HS-5 (cell line): ENCODE measurements around the gene KIAA1328.

Source experiments
- DNase-seq: peaks from one replicate; pipeline ENCODE4 v3.0.0-alpha.2; 2012; ENCODE audit warnings: low read depth

The KIAA1328 gene

DNA sequence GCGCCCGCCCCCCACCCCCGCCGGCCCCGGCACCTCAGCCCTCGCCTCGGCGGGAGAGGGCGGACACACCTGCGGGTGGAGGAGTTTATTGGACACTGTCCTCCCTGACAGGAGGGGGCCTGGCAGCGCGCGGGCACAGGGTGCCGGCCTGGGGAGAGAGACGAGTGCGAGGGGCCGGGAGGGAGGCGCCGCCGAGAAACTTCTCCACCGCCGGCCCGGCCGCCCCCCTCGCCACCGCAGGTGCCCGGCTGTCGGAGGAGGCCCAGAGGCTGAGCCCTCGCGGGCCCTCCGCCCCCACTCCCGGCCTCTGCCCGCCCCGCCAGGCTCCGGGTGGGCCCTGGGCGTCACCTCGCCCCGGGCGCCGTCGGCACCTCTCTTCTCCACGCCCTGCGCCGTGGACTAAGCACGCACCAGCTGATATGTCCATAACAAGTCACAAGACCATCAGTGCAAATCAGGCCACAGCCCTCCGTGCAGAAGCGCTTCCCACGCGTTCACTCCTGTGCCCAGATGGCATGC lies 425.4 kb downstream of the KIAA1328 start:
- DNase-seq: no peak

DNA sequence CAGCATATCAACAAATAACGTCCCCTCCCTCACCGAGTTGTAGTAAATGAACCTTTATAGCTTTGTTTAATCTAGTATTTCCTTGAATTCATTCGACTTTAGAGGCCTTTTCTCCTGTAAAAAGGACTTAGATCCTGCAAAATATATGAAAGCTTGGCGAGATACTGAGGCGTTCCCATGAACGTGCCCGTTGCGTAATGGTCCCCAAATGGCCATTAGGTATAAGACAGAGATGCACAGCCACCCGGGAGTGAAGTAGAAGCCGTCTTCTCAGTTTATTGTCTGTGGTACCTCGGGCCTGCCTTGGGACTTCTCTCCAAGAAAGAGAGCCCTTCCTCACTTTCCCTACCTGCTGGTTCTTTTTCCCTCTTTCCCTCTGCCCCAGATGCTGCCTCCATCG lies 426.0 kb downstream of the KIAA1328 start:
- DNase-seq: no peak

DNA sequence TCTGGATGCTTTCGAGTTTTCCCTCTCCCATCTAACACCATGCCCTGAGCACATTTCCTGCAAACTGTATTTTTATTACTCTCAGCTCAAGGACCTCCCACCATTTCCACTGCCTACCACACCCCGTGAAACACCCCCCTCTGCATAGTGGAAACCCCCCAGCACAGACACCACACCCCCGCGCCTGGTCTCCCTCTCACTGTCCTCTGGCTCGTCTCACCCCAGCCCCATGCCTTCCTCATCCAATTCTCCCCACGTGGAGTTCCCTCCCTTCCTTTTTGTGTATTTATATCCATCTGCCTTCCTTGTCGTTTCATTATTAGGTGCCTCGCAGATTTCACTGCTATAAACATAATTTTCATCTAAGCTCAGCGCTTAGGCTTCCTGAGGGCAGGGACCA lies 429.2 kb downstream of the KIAA1328 start:
- DNase-seq: no peak

DNA sequence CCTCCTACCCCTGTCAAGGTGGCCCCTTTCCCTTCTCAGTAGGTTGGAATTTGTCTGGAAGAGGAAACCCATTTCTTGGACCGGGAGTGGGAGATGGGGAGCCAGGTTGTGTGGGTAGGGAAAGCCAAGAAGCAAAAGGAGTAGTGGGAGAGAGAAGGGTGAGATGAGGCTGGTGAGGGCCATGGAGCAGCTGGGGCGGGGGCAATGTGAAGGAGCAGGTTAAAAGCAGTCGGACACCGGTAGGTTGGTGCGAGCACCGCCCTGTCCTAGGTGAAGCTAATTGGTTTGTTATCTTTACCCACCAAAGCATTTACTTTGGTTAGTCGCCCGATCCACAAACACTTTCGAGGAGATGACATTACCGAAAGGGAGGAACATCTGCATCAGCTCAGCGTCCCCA lies 429.9 kb downstream of the KIAA1328 start:
- DNase-seq: no peak

DNA sequence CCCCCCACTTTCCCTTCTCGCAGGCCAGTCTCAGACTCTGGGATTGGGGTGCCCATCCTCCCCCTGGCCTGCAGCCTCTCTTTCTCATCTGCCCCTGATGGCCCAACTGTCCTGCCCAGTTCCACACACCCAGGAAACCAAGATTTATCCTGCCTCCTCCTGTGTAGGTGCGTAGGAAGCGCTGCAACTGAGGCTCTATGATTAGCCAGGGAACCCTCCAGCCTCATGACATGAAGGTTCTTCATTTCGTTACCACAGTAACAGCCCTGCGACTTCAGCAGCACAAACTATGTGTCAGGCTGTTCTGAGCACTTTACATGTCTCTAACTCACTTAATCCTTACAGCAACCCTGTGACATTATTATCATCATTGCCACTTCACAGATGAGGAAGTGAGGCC lies 430.8 kb downstream of the KIAA1328 start:
- DNase-seq: no peak

DNA sequence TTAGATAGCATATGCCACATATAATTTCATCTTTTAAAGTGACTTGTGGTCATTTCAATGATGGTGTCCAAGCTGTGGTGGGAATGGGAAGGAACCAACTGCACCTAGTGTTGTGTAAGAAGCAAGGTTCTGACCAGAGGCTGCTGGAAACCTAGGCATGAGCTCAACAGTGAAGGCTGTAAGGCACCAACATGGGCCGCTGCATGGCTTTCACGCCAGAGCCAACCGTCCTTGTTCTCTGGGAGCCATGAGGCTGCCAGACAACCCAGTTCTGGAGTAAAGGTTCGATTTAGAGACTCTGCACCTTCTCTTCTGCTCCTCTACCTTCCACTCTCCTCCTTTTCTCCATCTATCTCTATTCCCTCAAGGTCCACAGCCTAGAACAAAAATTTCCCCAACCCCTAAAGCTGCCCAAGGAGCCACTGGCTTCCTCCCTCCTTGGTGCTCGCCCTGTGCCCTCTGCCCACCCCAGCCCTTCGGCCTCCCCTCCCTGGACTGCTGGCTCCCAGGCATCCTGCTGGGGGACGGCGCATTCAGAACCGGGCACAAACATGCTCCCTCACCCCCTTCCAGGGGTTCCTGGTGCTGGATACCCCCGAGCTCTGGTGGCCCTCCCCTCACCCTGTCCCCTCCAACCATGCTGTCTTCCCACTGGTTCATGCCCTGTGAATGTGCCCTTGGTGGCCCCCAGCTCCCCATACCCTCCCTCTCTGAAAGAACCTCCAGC lies 431.6 kb downstream of the KIAA1328 start:
- DNase-seq: no peak

DNA sequence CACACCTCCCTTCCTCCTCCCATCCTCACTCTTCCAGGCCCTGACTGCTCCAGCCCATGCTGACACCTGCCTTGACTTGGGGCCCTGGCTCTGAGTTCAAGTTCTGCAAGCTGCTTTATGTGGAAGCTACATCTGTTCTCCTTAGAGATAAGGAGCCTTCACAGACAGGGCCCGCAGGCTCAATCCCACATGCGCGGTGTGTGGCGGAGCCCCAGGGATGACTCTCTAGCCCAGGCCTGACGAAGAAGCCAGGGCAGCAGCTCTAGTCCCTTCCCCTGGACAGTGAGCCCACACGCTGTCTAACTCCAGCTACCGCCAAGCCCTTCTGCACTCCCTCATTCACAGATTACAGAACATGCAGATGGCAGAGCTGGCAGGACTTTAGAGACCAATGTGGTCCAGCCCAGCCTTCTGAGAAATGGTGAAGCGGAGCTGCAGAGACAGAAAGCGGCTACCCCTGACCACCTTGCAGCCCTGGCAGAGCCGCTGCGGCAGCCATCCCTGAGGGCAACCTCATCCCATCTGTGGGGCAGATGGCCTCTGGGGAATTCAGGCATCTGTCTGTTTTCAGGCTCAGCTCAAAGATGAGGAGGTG lies 432.4 kb downstream of the KIAA1328 start:
- DNase-seq: no peak

DNA sequence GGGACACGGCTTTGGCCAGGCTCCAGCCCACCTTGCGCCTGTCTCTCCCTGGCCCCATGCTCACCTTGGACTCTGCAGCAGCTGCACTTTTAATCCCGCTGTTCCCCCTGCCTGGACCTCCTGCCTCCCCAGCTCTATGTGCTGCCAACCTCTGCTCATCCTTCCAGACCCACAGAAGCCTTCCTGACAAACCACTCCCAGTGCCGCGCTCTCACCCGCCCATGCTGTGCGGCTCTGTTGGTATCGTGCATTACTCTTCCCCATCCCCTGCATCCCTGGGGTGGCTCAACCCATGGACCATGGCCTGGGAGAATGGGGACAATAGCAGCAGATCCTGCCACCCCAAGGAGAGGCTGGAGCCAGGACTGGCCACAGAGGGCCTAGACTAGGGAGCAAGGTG lies 433.1 kb downstream of the KIAA1328 start:
- DNase-seq: no peak

DNA sequence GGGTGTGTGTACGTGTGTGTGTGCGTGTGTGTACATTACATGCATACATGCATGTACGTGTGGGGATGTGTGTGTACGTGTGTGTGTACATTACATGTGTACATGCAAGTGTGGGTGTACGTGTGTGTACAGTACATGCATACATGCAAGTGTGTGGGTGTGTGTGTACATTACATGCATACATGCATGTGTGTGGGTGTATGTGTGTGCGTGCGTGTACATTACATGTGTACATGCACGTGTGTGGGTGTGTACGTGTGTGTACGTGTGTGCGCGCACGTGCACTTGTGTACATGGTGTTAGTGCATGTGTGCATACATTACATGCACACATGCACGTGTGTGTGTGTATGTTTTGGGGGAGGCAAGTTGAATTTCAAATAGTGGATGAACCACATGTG lies 436.0 kb downstream of the KIAA1328 start:
- DNase-seq: no peak

DNA sequence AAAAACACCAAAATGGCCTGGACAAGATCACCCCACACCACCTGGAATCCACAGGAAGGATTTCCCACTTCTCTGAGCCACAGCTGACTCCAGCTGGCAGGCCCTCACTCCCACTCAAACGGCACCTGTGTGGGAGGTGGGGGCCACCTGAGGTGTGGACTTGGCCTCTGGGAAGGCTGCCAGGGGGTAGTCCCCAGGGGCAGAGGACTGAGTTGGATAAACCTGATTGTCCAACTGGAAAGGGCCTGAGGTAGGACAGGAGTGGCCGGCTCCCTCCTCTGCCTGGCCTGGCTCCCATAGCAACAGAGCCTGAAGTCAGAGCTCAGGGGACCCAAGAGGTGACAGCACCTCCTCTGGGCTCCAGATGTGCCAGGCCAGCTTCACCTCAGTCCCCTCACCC lies 436.5 kb downstream of the KIAA1328 start:
- no peak for DNase-seq

DNA sequence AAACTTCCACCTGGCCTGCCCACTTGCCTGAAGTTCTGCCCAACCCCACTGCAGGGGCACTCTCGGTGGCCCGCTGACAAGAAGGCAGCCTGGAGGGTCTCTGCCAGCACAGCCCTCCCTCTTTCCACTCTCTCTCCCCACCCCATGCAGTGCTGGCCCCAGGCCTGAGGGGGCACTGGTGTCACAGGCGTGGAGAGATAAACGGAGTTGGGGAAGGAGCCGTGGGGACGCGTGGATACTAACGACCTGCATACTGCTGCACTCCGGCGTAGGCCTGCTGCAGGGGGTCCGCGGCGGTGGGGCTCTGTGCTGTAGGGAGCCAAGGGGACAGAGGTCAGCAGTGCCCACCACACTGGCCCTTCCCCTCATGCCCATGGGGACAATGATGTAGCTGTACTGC lies 437.4 kb downstream of the KIAA1328 start:
- DNase-seq: no peak

DNA sequence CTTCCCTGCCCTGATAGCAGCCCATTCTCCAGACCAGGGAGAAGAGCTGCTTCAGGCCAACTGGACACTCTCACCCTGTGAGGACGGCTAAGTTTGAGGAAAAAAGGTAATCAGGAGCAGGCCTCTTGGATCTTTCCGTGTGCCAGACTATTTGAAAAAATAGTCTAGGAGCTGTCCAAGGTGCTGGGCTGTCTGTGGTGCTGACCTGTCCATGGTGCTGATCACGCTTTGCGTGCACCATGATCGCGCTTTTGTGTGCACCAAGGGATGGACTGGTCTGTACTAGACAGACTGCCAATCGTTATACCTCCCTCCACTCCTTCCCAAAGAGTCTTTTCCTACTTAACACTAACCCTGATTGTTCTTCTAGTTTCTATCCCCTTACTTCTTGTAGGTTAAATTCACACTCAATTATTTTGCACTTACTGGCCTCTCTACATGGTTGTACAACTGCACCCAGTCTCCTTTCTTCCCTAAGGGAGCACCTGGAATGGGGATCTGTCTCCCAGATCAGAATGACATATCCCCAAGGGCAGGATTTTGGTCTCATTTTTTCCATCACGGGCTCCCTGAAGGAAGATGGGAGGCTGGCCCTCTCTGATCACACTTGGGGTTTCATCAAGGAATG lies 441.2 kb downstream of the KIAA1328 start:
- peak; percentile 1 for DNase-seq

DNA sequence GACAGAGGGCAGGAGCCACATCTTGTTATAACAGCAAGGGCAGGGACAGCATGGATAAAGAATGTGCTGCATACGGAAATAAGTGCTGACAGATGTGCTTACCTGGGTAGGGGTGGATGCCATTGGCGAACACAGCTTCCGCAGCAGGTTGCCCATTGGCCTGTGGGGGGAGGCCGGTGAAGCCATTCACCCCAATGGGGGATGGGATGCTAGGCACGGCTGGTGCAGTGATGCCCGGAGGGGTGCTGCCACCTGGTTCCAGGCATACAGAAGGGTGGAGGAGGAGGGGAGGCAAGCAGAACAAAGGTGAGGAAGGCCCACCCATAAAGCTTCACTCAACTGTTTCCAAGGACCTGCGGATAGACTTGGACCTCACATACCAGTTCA lies 441.7 kb downstream of the KIAA1328 start:
- no peak for DNase-seq

DNA sequence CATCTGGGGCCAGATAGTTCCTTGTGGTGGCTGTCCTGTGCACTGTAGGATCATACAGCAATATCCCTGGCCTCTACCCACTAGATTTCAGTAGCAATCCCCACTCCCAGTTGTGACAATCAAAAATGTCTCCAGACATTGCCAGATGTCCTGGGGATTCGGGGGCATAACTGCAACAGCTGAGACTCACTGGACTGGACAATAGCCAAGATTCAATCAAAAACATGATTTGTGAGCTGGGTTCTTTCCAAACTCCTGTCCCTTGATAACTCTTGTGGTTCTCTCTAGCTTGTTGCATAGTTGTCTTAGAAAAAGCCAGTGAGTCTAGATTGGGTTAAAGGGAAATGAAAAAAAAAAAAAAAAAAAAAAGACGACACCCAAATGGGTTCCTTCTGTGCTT lies 443.3 kb downstream of the KIAA1328 start:
- no peak for DNase-seq

DNA sequence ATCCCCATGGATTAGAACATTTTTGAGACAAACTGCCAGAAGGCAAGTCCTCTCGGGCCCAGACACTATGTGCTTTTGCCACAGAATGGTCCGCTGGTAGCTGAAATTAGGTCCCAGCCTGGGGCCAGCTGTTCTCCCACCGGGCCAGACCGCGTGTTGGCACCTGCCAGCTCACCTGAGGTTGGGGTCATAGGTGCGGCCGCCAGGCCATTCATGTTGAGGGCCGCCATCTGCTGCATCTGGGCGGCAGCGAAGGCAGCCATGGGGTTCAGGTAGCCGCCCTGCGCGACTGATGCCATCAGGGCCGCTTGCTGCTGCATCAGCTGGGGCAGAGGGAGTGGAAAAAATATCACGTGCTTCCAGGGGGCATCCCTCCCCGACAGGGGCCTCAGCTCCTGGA lies 443.9 kb downstream of the KIAA1328 start:
- no peak for DNase-seq

DNA sequence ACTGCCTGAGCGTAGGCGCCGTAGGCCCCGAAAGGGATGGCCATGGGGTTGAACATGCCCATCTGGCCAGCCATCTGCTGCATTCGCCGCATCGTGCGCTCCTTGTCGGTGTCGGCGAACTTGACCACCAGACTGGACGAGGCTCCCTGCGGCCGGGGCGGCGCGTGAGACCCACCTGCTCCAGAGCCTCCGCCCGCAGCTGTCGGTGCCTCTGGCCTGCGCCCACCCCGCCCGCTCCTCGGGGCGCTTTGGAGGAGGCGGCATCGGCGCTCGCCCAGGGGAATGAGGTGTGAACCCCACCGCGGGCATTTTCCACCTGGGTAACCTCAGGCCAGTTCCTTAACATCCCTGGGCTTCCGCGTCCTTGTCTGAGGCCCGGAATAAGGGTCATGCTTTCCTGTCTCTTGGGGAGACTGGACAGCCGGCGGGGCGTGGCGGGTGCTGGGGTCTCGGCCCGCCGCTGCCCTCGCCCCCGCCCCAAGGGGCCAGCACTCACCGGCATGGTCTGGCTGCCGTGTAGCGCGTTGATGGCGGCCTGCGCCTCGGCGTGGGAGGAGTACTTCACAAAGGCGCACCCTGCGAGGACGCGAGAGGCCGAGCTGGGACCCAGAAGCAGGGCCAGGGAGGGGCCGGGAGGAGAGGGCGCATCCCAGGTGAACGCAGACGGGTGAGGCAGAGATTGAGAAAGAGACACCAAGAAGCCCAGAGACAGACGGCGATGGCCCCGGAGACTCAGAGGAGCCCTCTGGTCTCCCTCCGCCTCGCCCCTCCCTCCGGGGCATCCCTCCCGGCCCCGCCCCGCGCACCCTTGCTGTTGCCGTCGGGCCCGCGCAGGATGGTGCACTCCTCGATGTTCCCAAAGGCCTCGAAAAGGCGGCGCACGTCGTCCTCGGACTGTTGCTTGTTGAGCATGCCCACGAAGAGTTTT lies 445.6 kb downstream of the KIAA1328 start:
- DNase-seq: no peak

DNA sequence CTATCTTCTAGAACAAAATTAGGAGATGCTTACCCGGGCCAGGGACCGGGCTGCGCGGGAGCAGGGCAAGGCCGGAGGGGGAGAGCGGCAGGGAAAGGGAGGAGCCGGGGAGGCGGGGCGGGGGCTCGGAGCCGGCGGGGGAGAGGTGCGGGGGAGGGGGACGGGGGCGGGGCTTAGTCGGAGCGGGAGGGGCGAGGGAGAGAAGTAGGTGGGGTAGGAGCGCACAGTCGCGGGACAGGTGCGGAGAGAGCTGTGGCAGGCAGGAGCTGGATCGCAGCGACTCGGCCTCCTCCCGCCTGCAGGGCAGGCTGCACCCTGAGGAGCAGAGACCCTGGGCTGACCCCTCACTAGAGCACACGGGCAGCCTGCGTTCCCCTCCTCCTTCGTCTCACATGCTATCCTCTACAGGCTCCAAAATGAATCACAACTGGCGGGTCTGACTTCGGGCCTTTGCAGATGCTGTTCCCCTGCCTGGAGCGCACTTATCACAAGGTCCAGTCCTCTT lies 446.4 kb downstream of the KIAA1328 start:
- no peak for DNase-seq

DNA sequence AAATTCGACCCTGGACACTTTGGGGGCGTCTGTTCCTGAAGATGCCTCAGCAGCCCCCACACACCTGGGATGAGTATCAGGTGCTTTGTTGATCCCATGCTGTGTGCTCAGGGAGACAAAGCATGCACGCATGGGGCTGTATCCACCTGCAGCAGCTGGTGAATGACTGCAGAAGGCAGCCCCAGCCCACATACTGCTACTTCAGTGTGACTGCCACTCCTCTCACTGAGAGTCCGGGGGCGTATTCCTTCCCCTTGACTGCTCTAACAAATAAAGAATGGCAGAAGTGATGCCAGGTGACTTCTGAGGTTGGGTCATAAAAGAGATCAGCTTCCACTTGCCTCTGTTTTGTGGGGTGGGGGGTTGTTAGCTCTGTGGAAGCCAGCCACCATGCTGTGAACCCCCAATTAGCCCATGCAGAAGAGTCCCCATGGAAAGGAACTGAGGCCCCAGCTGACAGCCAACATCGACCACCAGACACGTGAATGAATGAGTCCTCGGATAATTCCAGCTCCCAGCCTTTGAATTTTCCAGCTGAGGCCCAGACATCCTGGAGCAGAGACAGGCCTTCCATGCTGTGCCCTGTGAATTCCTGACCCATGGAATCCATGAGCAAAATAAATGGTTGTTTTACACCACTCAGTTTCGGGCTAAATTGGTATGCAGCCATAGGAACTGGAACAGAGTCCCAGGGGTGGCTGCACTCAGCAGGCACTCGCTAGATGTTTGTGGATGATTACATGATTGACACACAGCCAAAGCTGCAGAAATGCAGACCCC lies 447.4 kb downstream of the KIAA1328 start:
- DNase-seq: no peak

DNA sequence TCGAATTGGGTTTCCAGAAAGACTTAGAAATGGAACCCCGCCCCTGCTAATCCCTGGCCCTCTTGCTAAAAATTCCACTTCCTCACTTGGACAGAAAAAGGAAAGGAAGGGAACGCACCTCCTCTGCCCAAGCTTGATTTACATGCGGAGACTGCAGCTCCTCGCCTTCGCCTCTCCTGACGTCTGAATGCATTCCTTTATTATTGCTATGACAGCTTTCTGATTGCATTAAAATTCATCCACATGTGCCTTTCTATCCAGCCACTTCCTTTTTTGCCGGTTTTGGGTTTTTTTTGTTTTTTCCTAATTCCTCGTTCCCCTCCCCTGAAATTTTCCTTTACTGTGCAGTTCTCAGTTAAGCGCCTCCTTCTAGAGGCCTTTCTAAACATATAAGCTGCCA lies 448.9 kb downstream of the KIAA1328 start:
- DNase-seq: no peak
